Smooth muscle cell of the umbilical artery (primary cell): Measurements from ENCODE around the gene AKIP1. TPM values are rescaled to one million over a fixed set of nuclear protein-coding genes. Genes with fewer than 3 reads are reported as not detected.

Source experiments
- total RNA-seq: library from RNA; depleted of rRNA; stranded (reverse); fragments of >200 nt; gene quantifications from 2 replicates; pipeline ENCODE4 v1.2.3, GENCODE V29; 2014

The AKIP1 gene
- total RNA-seq: 31.3 and 39.5 TPM in 2 replicates

GRCh38 chr11:8911029-8911823 is at the start of gene AKIP1:
TSS of gene AKIP1 (plus strand) at chr11:8911189. CDS start at chr11:8911450, 261 bp downstream.

GRCh38 chr11:8932564-8933180 is 21.7 kb downstream of the AKIP1 start, which contains the start of gene C11orf16:
TSS of gene C11orf16 (minus strand) at chr11:8932947. CDS start at chr11:8932308, 639 bp downstream.

GRCh38 chr11:8942518-8943066 is 31.6 kb downstream of the AKIP1 start, which contains the start of gene ASCL3:
TSS of gene ASCL3 (minus strand) at chr11:8943016. CDS start at chr11:8938161, 4,855 bp downstream.

GRCh38 chr11:8964324-8965320 is 53.6 kb downstream of the AKIP1 start, which contains the start of gene TMEM9B:
TSS of gene TMEM9B (minus strand) at chr11:8964442. CDS start at chr11:8964313, 129 bp downstream.

Other genes starting within 250 kb of the AKIP1 start
- 7.4 and 8.3 TPM in 2 replicates for gene TRIM66, start 228.5 kb upstream of the AKIP1 start, total RNA-seq
- gene RPL27A, start 228.4 kb upstream of the AKIP1 start, total RNA-seq: 338 and 763 TPM in 2 replicates
- gene C11orf16, start 21.8 kb downstream of the AKIP1 start, total RNA-seq: not detected in 2 replicates
- gene ASCL3, start 31.8 kb downstream of the AKIP1 start, total RNA-seq: not detected in 2 replicates
- gene TMEM9B, start 53.3 kb downstream of the AKIP1 start, total RNA-seq: 38.2 and 56.7 TPM in 2 replicates
- 37.7 and 42.8 TPM in 2 replicates for gene NRIP3, start 92.8 kb downstream of the AKIP1 start, total RNA-seq
- 1.8 and 9.5 TPM in 2 replicates for gene SCUBE2, start 180.4 kb downstream of the AKIP1 start, total RNA-seq